Colon (tissue), 2 donors: ENCODE results near the gene PPP4R4.
"Not testable (repeated sequence)": the region's sequence is repeated elsewhere in the genome, so short reads cannot be mapped to it uniquely, and the experiment has no call there.

ENCODE experiments used
- FAIRE-seq: peaks from 2 replicates; lab custom pipeline; 2012; peaks lifted over from hg19 to GRCh38; lab: Jason Lieb, UNC
- donor health status: control.
- donor health status: control.

PPP4R4 gene

DNA sequence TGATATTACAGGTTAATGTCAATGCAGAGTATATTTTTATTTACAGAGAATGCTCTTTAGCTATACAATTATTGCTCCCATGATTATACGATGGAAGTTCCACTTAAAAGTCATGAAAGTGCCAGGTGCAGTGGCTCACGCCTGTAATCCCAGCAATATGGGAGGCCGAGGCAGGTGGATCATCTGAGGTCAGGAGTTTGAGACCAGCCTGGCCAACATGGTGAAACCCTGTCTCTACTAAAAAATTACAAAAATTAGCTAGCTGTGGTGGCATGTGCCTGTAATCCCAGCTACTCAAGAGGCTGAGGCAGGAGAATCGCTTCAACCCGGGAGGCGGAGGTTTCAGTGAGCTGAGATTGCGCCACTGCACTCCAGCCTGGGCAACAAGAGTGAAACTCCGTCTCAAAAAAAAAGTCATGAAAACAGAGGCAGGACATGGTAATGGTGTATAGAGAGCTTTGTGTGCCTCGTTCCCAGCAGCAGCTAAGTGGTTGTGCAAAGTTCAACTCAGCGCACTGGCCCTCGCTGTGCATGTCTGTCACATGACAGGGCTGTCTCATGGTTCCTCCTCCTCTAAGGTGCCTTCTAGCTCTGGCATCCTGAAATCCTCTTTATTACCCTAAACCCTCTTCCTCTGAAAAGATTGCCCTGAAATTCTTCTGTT, 102.9 kb downstream of the PPP4R4 start:
- not testable (repeated sequence) for FAIRE-seq

GRCh38 chr14:94278731-94279130, 104.6 kb downstream of the PPP4R4 start:
- FAIRE-seq: no peak

- no peak for FAIRE-seq
Observed at GRCh38 chr14:94282991-94283723, 109.0 kb downstream of the PPP4R4 start.

- FAIRE-seq: no peak
Observed at GRCh38 chr14:94284221-94284620, 110.1 kb downstream of the PPP4R4 start.

DNA sequence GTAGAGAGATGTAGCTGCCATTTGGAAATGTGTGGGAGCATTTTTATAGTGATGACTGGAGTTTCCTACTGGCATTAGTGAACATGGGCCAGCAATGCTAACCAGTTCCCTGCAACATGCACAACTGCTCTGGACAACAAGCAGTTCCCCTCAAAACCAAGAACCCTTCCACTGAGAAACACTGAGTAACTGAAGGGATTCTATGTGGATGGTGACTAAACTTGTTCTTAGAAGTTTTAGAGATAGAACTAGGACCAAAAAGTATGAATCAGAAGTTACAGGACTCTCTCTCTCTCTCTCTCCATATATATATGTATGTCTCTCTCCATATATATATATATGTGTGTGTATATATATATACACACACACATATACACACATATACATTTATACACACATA, 111.0 kb downstream of the PPP4R4 start:
- no peak for FAIRE-seq

GRCh38 chr14:94288610-94289465, 114.7 kb downstream of the PPP4R4 start:
- FAIRE-seq: no peak

DNA sequence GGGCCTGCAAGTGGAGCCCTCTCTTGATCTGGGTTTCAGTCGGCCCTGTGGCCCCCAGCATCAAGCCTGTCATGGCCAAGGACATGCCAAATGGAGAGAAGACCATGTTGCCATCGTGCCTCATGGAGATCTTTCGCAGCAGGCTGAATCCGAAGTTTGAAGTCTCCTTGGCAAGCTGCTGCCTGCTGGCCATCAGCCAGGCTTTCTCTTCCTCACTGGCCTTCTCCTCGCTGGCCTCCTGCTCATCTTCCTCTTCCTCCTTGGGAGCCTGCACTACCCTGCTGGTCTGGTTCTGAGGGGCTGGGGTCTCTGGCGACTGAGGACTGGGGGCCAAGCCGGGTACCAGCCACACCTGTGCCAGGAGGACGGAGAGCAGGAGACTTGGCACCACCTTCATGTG, 116.1 kb downstream of the PPP4R4 start:
- FAIRE-seq: no peak

- FAIRE-seq: no peak
Observed at GRCh38 chr14:94291159-94291905, 117.2 kb downstream of the PPP4R4 start.

- no peak for FAIRE-seq
Observed at GRCh38 chr14:94291906-94292525, 117.9 kb downstream of the PPP4R4 start.

- FAIRE-seq: no peak
Observed at GRCh38 chr14:94292526-94292871, 118.4 kb downstream of the PPP4R4 start.

DNA sequence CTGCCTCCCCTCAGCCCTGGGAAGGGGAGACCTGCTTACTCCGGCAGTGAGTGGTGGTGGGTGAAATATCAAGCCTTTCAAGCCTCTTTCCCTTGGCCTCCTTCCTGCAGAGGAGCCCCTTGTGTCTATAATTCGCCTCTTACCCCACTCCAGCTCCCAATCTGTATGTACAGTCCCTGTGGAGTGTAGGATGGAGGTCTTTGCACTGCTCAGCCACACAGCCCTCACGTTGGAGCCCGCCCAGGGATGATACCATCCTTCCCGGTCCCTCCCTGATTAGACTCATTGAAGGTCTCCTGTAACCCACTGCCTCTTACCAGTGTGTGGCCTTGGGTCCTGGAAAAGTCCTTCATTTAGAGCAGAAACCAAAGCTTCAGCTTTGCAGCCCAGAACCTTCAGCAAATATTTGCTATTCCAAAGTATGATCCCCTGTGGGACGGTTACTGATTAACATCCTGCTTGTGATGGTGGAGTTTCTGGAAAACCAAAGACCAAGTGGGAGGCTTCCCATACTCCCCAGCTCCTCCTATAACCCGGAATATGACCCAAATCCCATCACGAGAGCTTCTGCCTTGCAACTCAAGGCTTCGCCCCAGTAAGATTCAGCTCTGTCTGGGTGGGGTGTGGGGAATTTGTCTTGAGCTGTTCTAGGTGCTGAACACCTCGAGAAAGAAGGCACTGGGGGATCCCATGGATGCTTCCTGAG, 118.9 kb downstream of the PPP4R4 start, which contains the start of gene SERPINA10:
SERPINA10 (minus strand) TSS at position 397 of the 706 bp plus-strand sequence. CDS start 2,675 bp downstream, outside the sequence.
- no peak for FAIRE-seq

- no peak for FAIRE-seq
Observed at GRCh38 chr14:94293578-94293924, 119.4 kb downstream of the PPP4R4 start.

- no peak for FAIRE-seq
Observed at GRCh38 chr14:94295360-94296180, 121.4 kb downstream of the PPP4R4 start.

DNA sequence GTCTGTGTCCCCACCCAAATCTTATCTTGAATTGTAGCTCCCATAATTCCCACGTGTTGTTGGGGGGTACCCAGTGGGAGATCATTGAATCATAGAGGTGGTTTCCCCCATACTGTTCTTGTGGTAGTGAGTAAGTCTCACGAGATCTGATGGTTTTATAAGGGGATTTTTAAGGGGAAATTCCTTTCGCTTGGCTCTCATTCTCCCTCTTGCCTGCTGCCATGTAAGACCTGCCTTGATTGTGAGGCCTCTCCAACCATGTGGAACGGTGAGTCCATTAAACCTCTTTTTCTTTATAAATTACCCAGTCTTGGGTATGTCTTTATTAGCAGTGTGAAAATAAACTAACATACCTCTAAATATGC, 122.0 kb downstream of the PPP4R4 start:
- FAIRE-seq: not testable (repeated sequence)

GRCh38 chr14:94298130-94298529, 124.0 kb downstream of the PPP4R4 start:
- no peak for FAIRE-seq

GRCh38 chr14:94303111-94303510, 129.0 kb downstream of the PPP4R4 start:
- no peak for FAIRE-seq

DNA sequence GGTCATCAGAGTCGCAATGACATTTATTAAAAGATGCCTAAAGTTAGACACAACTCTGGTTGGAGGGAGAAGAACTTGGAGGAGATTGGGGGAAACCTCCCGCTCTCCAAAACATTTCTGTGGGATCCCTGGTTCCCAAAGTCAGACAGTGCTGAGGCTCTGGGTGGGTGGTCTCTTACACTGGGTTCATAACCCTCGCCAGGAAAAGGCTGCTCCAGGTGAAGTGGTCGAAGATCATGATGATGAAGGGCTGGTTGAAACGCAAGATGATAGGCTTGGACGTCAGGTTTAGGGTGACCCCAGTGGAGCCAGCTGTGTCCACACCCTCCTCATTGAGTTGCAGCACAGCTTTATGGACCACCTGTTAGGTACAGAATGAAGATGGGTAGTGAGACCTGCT, 130.1 kb downstream of the PPP4R4 start:
- no peak for FAIRE-seq

GRCh38 chr14:94305620-94306019, 131.5 kb downstream of the PPP4R4 start:
- FAIRE-seq: no peak

DNA sequence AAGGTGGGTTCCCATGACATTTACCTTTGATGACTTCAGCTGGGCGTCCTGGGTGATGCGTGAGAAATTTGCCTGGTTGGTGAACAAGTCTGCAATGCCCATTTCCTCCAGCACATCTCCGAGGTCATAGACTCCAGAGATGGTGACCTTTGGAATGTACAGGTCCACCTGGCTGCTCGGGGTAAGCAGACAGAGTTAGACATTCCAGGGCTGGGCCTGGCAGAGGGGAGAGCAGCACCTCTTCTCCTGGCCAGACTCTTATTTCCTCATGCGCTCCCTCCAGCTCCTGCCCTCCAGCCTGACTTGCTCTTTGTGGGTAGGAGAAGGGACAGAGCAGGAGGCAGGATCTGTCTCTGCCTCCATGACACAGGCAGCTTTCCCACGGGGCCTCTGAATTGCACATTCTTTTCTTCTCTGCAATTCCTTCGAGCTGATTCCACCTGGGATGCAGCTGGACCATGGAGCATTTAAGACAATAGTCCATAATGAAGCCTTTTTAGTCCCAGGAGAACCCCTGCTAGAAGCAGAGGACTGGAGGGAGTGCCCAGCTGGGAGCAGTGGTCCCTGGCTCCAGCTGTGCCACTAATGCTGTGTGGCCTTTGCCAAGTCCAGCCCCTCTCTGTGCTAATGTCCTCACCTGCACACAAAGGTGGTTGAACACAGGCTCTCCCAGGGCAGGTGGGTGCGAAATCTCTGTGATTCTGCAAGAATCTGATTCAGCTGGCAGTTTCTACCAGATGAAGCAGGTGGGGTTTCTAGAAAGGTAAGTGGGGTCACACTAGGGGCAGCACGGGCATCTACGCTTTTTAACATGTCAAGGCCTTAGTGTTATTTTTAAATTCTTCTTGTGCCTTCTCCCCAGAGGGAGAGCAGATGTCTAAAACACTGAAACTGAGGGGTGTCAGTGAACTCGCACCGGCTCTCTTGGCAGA, 132.2 kb downstream of the PPP4R4 start:
- no peak for FAIRE-seq
